ENCODE data around the gene CDKN1C.

Gene CDKN1C

DNA sequence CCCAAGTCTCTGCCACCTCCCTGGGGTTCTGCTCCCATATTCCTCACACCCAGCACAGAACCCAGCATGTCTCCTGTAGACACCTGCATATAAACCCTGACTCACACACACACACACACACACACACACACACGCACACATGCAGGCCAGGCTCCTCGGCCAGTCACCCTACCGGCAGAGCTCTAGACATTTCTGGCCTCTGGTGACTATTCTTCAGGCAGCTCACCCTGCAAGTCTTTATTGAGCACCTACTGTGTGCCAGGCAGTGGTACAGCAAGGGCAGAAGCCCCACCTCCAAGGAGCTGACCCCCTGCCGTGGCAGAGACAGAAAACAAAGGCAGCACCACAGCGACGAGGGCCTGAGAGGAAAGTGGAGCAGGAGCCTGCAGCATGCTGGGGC is 50.3 kb downstream of the CDKN1C start:
- TF ChIP-seq CTCF (IDR thresholded peaks at IDR 0.05): no peak
- H3K27ac ChIP-seq: no peak overlapping the region
- H3K27me3 ChIP-seq: peaks cover 18% of the 10 kb centered on the region
- no peaks in the 10 kb centered on the region for H3K4me1 ChIP-seq (ENCODE audit: control insufficient read depth in 1 of 2, insufficient read depth in 1 of 2, low read depth in 1 of 2, low read length in 1 of 2)
- no peaks in the 10 kb centered on the region for H3K9me3 ChIP-seq
- no peaks in the 10 kb centered on the region for H3K36me3 ChIP-seq
- H3K4me3 ChIP-seq (ENCODE audit: low read depth in 1 of 2, low read length in 1 of 2): no peak overlapping the region

- H3K4me3 ChIP-seq (ENCODE audit: low read depth in 1 of 2, low read length in 1 of 2): no peak overlapping the region
- H3K27ac ChIP-seq: no peak overlapping the region
- peaks cover 18% of the 10 kb centered on the region for H3K27me3 ChIP-seq
- no peaks in the 10 kb centered on the region for H3K36me3 ChIP-seq
- H3K4me1 ChIP-seq (ENCODE audit: control insufficient read depth in 1 of 2, insufficient read depth in 1 of 2, low read depth in 1 of 2, low read length in 1 of 2): no peaks in the 10 kb centered on the region
- TF ChIP-seq CTCF (IDR thresholded peaks at IDR 0.05): no peak
- no peaks in the 10 kb centered on the region for H3K9me3 ChIP-seq
These were observed 50.9 kb downstream of the CDKN1C start for GRCh38 chr11:2834503-2835273.

DNA sequence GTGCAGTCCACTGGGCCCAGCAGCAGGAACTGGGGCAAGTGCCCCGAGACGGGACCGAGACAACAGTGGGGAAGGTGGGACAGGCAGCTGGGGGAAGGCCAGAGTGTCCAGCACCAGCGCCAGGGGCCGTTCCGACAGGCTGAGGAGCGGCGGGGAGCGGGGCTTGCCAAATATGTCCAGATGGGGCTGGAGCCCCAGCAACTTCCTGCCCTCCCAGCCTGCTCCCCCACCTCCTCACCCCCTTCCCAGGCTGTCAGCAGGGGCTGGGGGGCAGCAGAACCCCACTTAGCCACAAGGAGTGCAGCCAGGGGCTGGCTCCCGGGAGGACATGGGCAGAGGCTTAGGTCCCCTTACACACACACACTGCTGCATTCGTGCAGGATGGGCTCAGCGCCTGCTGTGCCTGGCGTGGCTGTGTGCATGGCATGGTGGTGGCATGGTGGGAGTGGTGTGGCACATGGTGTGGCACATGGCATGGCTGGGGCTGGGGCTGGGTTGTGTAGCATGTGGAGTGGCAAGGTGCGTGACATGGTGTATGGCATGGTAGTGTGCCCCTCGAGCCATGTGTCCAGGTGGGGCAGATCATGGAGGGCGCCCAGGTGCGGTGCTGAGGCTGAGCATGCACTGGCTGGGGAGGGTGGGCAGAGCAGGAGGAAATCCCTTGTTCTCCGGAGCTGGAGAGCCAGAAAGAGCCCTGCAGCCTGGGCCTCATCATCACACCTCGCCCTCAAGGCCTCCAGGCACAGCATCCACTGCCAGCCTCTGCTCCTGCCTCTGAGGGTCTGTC is 51.7 kb downstream of the CDKN1C start:
- Histone ChIP-seq H3K27me3 (peaks cover 18% of the 10 kb centered on the region), H3K9me3 (no peaks in the 10 kb centered on the region), H3K4me1 (ENCODE audit: control insufficient read depth in 1 of 2, insufficient read depth in 1 of 2, low read depth in 1 of 2, low read length in 1 of 2) (no peaks in the 10 kb centered on the region), H3K4me3 (ENCODE audit: low read depth in 1 of 2, low read length in 1 of 2) (no peak overlapping the region), H3K27ac (no peak overlapping the region), H3K36me3 (no peaks in the 10 kb centered on the region)
- no peak for TF ChIP-seq CTCF (IDR thresholded peaks at IDR 0.05)
